ENCODE data around the gene COL8A2.

The COL8A2 gene

DNA sequence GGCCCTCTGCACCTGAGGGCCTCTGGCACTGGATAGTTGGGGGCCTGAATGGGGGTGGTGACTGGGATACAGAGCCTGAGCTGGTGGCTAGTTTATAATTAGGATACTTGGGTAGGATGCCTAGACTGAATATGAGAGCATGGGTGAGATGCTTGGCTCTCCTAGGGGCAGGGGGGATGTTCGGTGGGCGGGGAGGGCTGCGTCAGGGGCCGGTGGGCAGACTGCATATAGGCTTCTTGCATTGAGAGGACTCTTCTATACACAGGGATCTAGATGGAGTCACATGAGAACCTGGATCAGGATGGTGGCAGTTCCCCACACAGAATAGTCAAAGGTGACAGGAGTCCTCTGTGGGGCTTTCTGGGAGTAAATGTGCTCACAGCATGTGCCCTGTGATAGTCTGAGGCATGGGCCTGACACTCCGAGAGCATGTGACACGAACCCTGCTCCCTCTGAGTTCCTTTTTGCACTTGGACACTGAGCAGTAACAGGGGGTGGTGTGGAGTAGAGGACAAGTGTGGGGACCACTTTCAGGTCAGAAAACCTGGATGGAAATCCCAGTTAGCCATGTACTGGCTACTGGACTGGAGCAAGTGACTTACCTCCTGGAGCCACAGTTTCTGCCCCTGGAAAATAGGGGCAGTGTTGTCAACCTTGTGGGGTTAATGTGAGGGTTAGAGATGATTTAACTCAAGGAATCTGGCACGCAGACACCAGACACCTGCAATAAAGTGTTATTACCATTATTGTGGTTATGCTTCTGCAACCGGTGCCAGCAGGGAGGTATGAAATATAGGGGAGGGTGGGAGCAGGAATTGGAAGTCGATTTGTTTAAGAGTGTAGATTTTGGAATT, 33.2 kb upstream of the COL8A2 start:
- no peak for DNase-seq (ENCODE audit: low read depth)

DNA sequence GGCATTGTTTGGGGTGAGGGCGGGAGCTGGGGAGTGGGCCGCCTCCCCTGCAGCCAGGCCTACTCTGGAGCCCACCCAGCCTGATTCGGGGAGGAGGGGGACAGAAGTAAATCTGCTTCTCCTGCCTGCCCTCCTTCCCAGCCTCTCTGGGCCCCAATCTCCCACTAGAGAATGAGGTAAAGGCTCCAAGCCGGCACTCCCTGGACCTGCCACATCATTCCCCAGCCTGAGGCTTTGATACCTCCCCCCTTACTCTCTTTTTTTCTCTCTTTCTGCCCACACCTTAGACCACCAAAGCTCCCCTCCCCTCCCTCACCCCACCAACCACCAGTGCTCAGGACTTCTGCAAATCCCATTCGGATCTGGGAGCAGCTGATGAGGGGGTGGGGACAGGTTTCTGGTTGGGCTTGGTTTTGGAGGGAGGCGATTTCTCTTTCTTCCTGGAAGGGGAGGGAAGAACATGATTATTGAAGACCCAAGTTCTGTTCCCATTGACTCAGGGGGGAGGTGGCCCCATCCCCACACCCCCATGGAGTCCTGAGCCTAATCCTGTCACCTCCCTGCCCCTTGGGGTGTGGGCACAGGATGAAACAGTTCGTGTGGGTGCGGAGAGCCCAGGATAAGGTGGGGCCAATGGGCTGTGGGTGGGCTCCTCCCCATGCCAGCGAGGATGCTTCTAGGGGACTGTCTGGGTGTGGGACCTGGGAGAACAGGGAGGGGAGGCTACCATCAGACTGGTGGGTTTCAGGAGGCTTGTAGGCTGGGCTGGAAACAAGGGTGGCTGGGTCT, 32.3 kb upstream of the COL8A2 start:
- no peak for DNase-seq (ENCODE audit: low read depth)

DNA sequence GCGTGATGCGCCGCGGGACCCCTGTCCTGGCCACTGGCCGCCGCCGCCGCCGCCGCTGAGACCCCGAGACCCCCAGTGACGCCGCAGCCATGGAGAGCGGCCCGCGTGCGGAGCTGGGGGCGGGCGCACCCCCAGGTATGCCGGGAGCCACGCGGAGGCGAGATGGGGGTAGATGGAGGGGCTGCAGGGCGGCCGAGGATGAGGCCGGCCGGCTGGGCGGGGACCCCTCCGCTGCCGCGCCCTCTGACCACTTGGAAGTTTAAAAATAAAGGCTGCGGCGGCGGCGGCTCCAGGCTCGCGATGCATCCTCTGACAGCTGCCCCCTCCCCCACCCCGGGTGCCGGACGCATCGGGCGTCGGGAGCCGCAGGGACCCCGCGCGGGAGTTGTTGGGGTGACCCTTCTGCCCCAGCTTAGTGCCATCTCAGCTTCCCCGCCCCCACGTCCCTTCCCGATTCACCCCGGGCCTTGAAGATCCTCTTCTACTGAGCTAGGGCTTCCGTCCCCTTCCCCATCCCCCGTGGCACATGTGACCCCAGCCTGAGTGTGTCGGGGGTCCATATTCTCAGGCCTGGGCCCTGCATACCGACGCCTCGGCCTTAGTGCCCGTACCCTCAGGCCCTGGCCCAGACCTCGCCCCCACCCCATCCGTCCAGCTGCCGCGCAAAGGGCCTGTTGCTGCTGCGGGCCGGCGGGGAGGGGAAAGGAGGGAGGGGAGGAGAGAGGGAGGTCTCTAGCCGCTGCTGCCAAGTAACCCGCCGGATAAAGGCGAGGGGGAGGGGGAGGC, 31.5 kb upstream of the COL8A2 start:
- peak; percentile 38 for DNase-seq (ENCODE audit: low read depth)

DNA sequence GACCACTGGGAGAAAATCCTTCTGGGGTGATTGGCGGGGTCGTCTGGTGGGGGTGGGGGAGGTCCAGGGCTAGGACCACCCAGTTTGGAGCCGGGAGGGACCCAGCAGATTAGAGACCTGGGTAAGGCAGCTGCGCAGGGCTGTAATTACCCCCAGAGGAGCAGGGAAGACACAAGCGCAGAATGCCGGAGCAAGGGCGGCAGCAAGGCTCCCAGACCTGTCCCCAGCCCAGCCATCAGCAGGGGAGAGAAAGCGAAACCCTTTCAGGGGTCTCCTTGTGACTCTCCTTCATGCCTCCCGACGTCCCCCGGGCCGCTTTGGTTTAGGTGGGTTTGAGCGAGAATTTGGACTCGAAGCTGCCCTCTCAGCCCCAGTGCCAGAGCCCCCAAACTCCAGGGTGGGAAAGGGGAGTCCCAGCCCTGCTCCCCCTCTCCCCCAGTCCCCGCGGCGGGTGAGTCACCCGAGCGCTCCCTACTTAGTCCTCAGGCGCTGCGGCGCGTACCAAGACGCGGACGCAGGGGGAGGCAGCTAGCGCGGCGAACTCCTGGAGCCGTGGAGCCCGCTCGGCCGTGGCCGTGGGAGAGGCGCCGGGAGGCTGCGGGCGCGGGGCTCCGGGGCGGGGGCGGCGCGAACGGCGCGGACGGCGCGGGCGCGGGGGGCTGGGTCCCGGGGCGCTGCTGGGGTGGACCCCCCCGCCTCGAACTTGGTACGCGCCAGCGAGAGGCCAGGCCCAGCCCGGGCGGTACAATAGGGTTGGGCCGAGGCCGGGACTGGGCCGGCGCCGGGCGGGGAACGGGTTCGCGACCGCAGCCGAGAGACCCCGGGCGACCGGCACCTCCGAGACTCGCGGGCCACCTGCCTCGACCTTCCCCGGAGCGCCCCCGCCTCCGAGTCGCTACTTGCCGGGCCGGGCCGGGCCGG, 30.6 kb upstream of the COL8A2 start, which contains the start of gene MAP7D1:
Gene MAP7D1 (plus strand): TSS at position 753 of the 921 bp plus-strand sequence. CDS start 258 bp downstream, outside the sequence.
- DNase-seq (ENCODE audit: low read depth) = peak; percentile 73

DNA sequence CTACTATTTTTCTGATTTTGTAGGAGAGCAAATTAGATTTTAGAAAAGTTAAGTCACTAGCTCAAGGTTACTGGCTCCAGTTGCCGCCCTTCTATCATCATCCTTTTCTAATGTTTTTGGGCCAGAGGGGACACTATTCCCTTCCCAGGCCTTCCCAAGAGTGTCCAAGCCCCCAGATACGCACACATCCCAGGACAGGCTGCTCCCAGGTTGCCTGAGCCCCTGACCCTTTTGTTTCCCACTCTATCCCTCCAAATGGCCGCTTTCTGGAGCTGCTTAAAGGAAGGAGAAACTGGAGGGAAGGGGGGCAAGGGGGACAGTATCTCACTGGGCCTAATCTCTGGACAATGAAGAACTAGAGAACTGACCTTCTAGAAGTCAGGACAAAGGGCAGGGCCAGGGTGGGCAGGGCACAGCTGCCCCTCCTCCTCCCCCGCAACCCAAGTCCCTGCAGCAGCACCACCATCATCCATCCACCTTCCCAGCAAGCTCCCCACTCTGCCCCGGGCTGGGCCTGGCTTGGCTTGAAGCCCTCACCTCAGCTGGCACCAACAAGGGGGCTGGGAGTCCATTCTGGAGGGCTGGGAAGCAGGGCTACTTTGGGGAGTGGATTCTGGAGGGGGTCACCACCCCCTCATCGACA, 29.9 kb upstream of the COL8A2 start:
- DNase-seq (ENCODE audit: low read depth) = no peak

DNA sequence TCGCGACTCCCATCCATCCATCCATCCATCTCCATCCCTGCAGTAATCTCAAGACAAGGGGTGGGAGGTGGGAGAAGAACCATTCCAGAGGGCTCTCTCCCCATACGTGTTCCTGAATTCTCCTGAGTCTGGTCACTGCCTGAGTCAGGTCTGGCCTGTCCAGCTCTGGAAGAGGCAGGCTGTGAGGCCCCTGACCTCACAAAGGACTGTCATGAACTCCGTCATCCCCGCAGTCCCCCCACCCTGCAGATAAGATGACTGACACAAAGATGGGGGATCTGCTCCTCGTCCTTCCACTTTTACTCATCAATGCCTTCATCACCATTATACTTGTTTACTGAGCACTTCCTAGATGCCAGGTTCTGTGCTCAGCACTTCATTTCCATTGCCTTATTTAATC, 29.3 kb upstream of the COL8A2 start:
- DNase-seq (ENCODE audit: low read depth) = no peak

DNA sequence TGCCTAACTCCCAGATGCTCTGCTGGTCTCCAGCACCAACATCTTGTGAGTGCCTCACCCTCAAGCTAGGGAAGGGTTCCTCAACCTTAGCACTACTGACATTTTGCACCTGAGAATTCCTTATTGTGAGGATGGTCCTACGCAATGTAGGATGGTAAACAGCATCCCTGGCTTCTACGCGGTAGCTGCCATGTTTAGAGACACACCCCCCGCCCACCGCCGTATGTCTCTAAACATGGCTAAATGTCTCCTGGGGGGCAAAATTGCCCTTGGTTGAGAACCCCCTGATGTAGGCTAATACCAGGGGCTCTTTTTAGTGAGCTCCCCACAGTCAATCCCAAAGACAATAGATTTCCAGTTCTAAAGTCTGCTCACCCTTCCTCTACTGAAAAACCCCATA, 28.5 kb upstream of the COL8A2 start:
- no peak for DNase-seq (ENCODE audit: low read depth)

DNA sequence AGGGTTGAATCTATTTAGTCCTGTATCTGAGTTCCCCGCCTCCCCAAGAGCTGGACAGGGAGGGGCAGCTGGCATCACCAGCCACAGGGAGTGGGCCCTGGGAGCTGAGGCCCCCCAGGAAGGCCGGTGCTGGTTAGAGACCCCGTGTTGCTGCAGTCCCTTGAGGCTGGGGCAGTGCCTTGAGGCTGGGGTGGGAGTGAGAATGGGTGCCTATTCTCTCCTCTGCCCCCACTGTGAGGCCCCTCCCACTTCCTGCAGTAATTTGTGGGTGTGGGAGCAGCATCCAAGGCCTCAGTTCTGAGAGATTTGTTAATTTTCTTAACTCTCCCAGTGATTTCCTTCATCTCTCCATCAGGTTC, 26.8 kb upstream of the COL8A2 start:
- peak; percentile 30 for DNase-seq (ENCODE audit: low read depth)

DNA sequence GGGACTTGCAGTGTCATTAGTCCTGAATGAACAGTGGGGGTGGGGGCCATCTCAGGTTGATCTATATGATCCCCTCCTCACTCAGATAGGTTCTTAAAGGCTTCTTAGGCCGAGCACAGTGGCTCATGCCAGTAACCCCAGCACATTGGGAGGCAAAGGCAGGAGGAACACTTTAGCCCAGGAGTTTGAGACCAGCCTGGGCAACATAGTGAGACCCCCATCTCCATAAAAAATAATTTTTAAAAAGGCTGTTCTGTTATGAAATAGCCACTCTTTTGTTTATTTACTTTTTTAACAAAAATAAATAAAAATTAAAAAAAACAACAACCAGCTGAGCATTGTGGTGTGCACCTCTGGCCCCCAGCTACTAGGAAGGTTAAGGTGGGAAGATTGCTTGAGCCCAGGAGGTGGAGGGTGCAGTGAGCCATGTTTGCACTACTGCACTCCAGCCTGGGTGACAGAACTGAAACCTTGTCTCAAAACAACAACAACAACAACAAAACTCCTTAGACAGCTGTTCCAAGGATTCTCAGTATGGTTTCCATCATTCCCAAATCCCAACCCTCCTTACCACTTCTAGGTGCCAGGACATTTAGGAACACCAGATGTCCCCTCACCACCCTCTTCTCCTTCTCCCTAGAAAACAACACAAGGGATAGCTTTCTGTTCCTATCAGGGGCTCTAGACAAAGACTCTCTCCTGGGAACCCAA, 26.3 kb upstream of the COL8A2 start:
- DNase-seq (ENCODE audit: low read depth) = no peak

DNA sequence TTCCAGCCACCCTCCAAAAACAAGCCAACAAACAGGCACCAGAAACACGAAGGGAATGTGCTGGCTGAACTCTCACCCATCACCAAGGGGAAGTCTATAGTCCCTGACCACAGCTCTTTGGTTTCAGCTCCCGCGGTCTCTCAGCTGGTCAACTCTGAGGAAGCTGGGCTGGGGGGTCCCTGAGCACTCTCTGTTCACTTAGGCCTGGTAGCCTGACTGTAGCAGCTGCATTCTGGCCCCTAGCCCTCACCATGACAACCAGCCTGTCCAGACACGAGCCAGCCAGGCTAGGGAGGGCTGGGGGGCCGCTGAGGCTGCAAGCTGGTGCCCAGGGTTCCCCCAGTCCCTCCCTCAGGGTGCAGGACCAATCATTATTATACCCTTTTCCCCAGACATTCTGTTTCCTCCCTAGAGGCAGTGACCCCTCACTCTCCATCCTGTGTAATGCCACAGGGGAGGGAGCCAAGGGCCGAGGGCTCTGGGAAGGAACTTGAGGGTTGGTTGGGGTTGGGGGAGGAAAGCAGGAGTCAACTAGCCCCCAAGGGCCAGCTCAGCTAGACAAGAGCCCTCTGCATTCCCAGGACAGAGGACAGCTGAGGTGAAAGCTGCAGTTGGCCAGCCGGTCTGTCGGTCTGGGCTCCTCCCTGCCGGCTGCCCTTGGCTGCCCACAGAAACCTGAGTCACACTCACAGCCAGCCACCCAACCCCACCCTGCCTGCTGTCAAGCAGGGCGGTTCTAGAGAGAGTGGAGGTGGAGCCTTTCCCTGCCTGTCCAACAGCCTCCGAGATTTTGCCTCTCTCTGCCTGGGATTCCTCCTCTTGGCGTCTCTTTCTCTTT, 25.5 kb upstream of the COL8A2 start:
- peak; percentile 64 for DNase-seq (ENCODE audit: low read depth)

DNA sequence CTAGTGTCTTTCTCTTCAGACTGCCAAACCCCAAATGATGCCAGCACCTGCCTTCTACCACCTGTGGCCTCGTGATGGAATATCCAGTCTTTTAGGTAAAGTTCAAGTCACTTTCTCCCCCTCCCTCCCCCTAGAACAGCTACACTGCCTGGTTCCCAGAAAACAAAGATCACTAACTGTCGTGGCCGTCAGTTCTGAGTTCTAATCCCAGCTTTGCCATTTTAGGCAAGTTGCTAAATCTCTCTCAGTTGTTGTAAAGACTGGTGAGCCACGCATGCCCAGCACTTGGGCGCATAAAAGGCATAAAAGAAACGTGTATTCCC, 24.9 kb upstream of the COL8A2 start:
- no peak for DNase-seq (ENCODE audit: low read depth)

DNA sequence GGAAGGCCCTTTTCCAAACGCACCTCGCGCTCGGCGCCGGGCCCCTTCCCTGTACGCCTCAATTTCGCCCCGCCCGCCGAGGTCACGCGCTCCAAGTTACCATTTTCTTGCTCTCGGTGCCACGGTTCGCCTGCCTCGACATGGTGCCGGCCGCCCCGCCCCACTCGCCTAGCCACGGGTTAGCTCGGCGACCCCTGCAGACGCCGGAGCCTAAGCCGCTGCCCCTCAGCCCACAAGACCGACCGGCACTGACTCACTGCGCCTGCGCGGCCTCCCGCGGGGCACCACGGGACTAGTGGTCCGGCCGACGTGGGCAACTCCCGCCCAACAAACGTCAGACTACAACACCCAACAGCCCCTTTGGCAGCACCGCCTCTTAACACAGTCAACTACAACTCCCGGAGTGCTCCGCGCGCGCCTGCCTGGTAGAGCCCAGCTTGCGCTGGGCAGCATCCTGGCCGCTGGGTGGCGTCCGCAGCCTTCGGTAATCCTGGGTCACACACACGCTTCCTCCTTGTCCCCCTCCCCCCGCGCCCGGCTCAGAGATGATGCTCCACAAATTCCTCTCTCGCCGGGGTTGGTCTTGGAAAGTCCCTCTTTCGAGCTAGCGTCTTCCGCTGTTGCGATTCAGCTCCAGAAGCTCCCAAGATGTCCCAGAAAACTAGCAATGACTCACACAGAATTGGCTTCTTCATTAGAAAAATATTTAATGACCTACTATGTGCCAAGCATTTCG, 24.4 kb upstream of the COL8A2 start, which contains the start of gene TRAPPC3:
Gene TRAPPC3 (minus strand): TSS at position 250 of the 736 bp plus-strand sequence. CDS start 108 bp downstream, at position 142.
- peak; percentile 99 for DNase-seq (ENCODE audit: low read depth)

DNA sequence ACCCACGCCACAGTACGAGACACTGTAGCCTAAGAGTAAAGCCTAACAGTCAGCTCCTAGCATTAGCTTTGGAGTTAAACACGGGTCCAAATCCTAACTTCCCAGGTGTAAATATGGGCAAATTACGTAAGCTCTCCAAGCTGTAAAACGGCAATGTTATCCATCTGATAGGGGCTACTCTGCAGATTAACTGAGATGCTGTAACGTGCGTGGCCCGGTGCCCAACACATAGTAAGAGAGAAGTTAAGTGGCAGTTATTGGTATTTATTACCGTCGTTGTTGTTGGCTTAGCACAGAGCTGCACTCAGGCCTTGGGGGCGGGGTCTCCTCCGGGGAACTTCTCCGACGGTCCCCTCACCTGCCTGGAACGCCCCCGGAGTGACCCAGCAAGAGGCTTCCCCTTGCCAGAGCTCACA, 23.8 kb upstream of the COL8A2 start:
- DNase-seq (ENCODE audit: low read depth) = no peak

DNA sequence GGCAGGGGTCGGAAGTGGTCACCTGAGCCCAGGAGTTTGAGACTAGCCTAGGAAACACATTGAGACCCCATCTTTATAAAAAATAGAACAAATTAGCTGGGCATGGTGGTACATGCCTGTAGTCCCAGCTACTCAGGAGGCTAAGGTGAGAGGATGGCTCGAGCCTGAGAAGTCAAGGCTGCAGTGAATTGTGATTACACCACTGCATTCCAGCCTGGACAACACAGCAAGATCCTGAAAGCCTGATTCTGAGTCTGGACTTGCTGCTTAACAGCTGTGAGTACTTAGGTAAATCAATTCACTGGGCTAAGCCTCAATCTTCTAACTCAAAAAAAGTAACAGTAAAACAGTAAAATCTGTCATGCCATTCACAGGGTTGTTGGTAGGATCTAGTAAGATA, 19.4 kb upstream of the COL8A2 start:
- DNase-seq (ENCODE audit: low read depth) = no peak

DNA sequence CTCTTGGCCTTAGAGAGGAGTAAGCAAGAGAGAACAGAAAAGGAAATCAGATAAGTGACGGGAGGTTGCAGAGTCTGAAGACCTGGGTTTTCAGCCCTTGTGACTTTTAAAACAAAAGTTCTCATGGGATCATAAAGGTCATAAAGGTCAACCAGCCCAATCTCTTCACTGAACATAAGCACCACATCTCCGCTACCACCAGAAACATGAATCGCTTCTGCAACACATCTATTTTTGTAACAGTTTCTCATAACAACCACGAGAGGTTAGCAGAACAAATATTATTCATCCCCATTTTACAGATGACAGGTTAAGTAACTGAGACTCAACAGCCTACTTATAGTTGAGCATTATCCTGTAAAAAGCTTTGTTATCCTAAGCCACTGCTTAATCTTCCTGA, 18.4 kb upstream of the COL8A2 start:
- DNase-seq (ENCODE audit: low read depth) = no peak

DNA sequence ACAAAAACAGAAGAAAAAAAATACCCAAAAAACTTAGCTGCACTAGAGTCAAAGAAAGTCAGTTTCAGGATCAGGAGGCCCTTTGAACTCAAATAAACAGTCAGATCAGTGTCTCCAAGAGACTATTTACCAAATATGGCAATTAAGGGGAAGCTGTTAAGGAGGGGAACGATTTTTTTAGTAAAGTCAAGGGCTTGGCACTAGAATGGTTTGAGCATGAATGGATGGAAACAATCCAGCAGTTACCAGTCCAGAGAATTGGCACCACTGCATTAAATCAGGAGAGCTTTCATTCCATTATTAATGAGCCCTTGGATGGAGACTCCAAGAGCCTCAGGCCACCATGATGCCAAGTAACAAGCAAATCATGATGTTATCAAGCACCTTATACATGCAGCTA, 17.1 kb upstream of the COL8A2 start:
- no peak for DNase-seq (ENCODE audit: low read depth)

DNA sequence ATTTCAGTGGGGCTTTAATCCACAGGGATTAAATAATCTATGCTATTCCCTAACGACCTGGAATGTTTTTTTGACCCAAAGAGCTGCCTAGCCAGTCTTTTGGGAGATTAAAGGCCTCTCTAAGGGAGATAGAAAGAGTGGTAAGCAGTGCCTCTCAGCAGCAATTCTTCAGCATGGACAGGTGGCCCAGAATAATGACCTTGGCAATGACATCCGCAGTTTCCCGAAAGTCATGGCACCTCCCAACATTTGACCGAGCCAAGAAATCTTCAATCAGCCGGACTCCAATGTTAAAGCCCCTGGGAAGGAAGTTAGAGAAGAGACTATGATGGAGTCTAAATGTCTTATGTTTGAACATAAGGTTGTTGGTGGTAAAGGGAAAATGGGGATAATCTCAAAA, 14.5 kb upstream of the COL8A2 start:
- no peak for DNase-seq (ENCODE audit: low read depth)

DNA sequence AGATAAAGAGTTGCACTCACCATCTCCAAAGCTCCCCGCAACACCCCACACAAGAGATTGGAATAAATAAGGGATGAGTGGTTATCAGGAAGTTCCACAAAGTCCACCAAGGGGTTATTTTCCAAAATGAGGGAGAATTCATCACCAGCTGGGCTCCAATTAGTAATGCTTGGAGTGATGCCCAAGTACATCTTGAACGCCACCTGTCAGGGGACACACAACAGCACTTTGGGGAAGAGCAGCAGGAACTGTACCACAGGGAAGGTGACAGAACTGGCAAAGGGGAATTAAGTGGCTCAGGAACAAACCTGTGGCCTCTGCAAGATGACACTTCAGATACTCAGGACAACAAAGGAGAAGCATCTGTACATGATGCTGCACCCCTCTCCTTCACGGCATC, 12.8 kb upstream of the COL8A2 start:
- DNase-seq (ENCODE audit: low read depth) = no peak

DNA sequence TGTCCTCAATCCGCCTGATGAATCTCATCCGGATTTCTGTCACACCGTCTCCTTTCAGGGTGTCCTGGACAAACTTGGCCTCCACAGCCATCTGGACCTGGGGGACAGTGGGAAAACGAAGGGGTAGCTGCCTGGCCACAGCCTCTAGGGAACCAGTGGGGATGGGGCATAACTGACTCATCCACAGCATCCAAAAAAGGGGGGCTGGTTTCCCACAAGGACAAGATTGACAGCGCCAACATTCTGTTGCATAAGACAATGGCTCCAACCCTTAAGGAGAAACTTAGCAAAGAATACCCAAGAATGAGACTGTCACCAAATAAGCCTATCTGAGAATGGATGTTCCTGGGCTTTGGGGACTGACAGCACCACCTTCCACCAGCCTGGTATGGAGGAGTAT, 12.2 kb upstream of the COL8A2 start:
- no peak for DNase-seq (ENCODE audit: low read depth)
